Stimulated activated CD8-positive, alpha-beta memory T cell treated with anti-CD3 and anti-CD28 coated beads, Interleukin-7, amount 100 ng/mL, for 48 hours (primary cell): ENCODE data around the gene SURF4.
A peak's percentile ranks its signal among the peaks of the same experiment; 100 is the strongest.

Source experiments
- DNase-seq, 2 donors: peaks; one replicate each; pipeline ENCODE4 v3.0.0-alpha.2; 2020; ENCODE audit warnings: low read depth in 1 of 2; ENCODE audit errors: extremely low read depth in 1 of 2

Gene SURF4

GRCh38 chr9:133375116-133375723 lies 640 bp downstream of the SURF4 start:
- DNase-seq: no peak

GRCh38 chr9:133374612-133375115 lies 1.2 kb downstream of the SURF4 start:
- DNase-seq: no peak

- no peak for DNase-seq
These were observed 3.7 kb downstream of the SURF4 start for GRCh38 chr9:133372144-133372543.

- DNase-seq: peak in 1 of 2 donors; percentile 83
These were observed 4.6 kb downstream of the SURF4 start for GRCh38 chr9:133371261-133371711.

- no peak for DNase-seq
These were observed 5.2 kb downstream of the SURF4 start for GRCh38 chr9:133370685-133371084.

GRCh38 chr9:133369933-133370332 lies 5.9 kb downstream of the SURF4 start:
- no peak for DNase-seq

- DNase-seq: no peak
These were observed 6.4 kb downstream of the SURF4 start for GRCh38 chr9:133369422-133369821.

GRCh38 chr9:133368249-133368881 lies 7.5 kb downstream of the SURF4 start:
- no peak for DNase-seq

- no peak for DNase-seq
These were observed 8.1 kb downstream of the SURF4 start for GRCh38 chr9:133367778-133368177.

GRCh38 chr9:133367221-133367620 lies 8.6 kb downstream of the SURF4 start:
- no peak for DNase-seq

- DNase-seq: no peak
These were observed 9.4 kb downstream of the SURF4 start for GRCh38 chr9:133366435-133366834.

- no peak for DNase-seq
These were observed 13.4 kb downstream of the SURF4 start for GRCh38 chr9:133362359-133363044.

- no peak for DNase-seq
These were observed 14.3 kb downstream of the SURF4 start for GRCh38 chr9:133361507-133362092.

GRCh38 chr9:133360400-133361393 lies 15.2 kb downstream of the SURF4 start:
- no peak for DNase-seq

- DNase-seq: no peak
These were observed 16.3 kb downstream of the SURF4 start for GRCh38 chr9:133359399-133360175.

- no peak for DNase-seq
These were observed 18.2 kb downstream of the SURF4 start for GRCh38 chr9:133357656-133358055.

- peak; percentile 83 to 84 for DNase-seq
These were observed 19.3 kb downstream of the SURF4 start, which contains the start of the genes SURF1 and SURF2 for GRCh38 chr9:133356391-133357091. SURF1 (minus strand) TSS chr9:133356487; CDS start chr9:133356453, 34 bp downstream. SURF2 (plus strand) TSS chr9:133356550; CDS start chr9:133356593, 43 bp downstream.

GRCh38 chr9:133355881-133356357 lies 19.9 kb downstream of the SURF4 start:
- no peak for DNase-seq

- no peak for DNase-seq
These were observed 21.1 kb downstream of the SURF4 start for GRCh38 chr9:133354766-133355165.
